H1 (cell line): ENCODE results near the gene BCL2. TPM values are rescaled to one million over a fixed set of nuclear protein-coding genes. Genes with fewer than 3 reads are reported as not detected.

Experiments
- CEBPB ChIP-seq: IDR thresholded peaks from 2 replicates; pipeline ENCODE4 v1.6.1; 2012; ENCODE audit warnings: low read depth, low read length
- CHD7 ChIP-seq: fragments of 300-600 bp; sonication (generic); IDR thresholded peaks from 2 replicates; pipeline ENCODE4 v1.7.1; 2012; ENCODE audit warnings: low read length, moderate library complexity, mild to moderate bottlenecking, inconsistent platforms; ENCODE audit not compliant: insufficient replicate concordance
- CTCF ChIP-seq, 3 experiments: IDR thresholded peaks; 1 replicate in 2 of 3; 2 replicates in 1 of 3; pipeline versions ENCODE4 v1.5.1 to v1.6.1; 2011; ENCODE audit warnings: low read length in 3 of 3, mild to moderate bottlenecking in 3 of 3, inconsistent platforms in 2 of 3, low read depth in 1 of 3, moderate library complexity in 1 of 3; ENCODE audit not compliant: insufficient read depth in 1 of 3; ENCODE audit errors: control extremely low read depth in 1 of 3
- GTF2F1 ChIP-seq: IDR thresholded peaks from 2 replicates; pipeline ENCODE4 v1.6.1; 2012; ENCODE audit warnings: low read depth, low read length, improper control_type of control experiment, borderline replicate concordance
- JUN ChIP-seq: IDR thresholded peaks from 2 replicates; pipeline ENCODE4 v1.6.1; 2011; ENCODE audit warnings: low read depth, mild to moderate bottlenecking, improper control_type of control experiment, low read length
- RNF2 ChIP-seq: fragments of 200-900, 300-1000 bp; sonication (generic); IDR thresholded peaks from 2 replicates; pipeline ENCODE4 v1.7.1; 2016; ENCODE audit warnings: borderline replicate concordance, low read depth, mild to moderate bottlenecking, antibody characterized with exemption, low read length; ENCODE audit not compliant: poor library complexity, severe bottlenecking; ENCODE audit errors: missing control alignments
- SIN3A ChIP-seq, 2 experiments: IDR thresholded peaks in 1 of 2; conservative IDR thresholded peaks in 1 of 2; 2 replicates each; pipeline ENCODE4 v1.6.1; 2011 to 2012; ENCODE audit warnings: low read length in 2 of 2, improper control_type of control experiment in 1 of 2, low read depth in 1 of 2, mild to moderate bottlenecking in 1 of 2
- polyA plus RNA-seq, 7 experiments: library from polyadenylated mRNA; depleted of rRNA in 3 of 7; stranded (reverse) in 5 of 7; unstranded in 2 of 7; fragments of >200 nt in 5 of 7; fragments of 200-250 nt in 2 of 7; gene quantifications; 1 replicate in 5 of 7; 2 replicates in 1 of 7; 4 replicates in 1 of 7; pipeline versions ENCODE4 v1.2.1 to v1.2.3, GENCODE V29; 2011 to 2013; ENCODE audit warnings: missing spikeins in 2 of 7, mixed read lengths in 2 of 7
- total RNA-seq: library from RNA; stranded (reverse); fragmentation: NEBNext Ultra II Directional; extraction: Animal tissue kit (Norgen Biotek cat#: 25700); gene quantifications from 2 replicates; pipeline ENCODE4 v1.2.1, GENCODE V29; 2021

BCL2 gene
- total and polyA plus RNA-seq, 2 of the 8 experiments (the other 6 are each of a cell fraction or from before 2014, with no cell fraction given): 0.59 to 4.5 TPM

DNA sequence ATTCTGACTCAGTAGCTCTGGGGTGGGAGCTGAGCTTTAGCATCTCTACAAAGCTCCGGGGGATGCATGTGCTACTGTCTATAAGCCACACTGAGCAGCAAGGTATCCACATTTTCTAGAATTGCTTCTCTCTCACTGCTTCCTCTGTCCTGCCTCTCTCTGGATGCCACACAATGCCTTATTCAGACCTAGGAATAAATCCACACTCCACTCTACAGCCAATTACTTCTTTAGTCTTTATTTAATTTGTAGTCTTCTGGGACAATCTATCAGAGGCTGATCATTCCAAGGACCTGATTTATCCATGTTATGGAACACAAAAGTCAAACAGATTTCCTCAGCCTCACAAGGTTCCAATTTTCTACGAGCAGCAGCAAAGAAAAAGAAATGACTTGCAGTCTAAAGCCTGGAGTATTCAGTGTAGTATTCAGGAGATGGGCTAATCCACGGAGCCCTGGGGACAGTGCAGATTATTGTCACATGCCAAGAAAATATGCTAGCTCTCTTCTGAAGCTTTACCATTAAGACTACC, 4.4 kb downstream of the BCL2 start (continued):
- TF ChIP-seq CHD7: no peak
- no peak for TF ChIP-seq SIN3A (conservative IDR thresholded peaks at IDR 0.05 in 1 of 2, IDR thresholded peaks at IDR 0.05 in 1 of 2; ENCODE audit: low read depth in 1 of 2, low read length in 2 of 2)
- TF ChIP-seq CEBPB: no peak
- TF ChIP-seq JUN: no peak
- TF ChIP-seq GTF2F1: no peak
- no peak for TF ChIP-seq RNF2
- no peak for TF ChIP-seq CTCF (IDR thresholded peaks at IDR 0.05; ENCODE audit: control extremely low read depth in 1 of 3, insufficient read depth in 1 of 3, low read depth in 1 of 3, low read length in 3 of 3)
